ENCODE results near the gene OR4C11.

OR4C11 gene

DNA sequence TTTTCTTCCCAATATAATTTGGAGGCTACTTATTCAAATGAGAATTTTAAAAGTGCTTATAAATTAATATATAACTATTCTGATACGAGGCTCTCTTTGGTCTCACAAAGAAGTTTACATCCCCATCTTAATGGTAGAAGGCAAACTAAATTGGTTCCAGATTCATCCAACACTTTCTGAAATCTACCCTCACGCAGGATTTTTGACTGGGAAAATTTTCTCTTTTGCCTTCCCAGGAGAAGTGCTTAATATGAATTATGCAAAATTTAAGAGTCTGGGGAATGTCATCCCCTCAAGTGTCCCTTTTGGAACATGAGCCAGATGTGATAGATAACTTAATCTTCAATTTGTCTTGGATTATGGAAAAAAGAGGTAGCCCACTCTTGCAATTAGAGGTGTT is at the start of gene OR4C11:
Gene OR4C11, minus strand, starts transcription at position 101 of the 400 bp plus-strand sequence. CDS start 3,272 bp downstream, outside the sequence.
- no peak for DNase-seq

GRCh38 chr11:55655096-55655495 is 47.7 kb upstream of the OR4C11 start:
- DNase-seq: no peak

DNA sequence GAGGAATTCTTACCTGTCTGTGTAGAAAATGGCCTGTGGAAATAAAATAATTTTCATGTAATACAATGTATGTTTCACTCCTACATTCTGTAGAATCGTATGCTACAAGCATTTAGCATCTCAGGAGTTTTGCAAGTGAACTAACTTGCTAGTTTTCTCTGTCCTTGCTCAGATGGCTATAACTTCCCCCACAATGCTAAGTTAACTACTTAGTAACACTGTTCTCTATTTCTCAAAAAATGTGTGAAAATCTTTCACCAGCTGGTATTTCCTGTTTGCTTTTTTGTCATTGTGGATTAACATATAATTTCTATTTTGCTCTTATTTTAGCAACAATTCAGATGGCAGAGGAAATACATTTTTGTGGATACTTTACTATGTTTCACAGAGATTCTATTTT is 45.1 kb upstream of the OR4C11 start:
- no peak for DNase-seq

- no peak for DNase-seq
These were observed 40.6 kb upstream of the OR4C11 start, which contains the start of gene OR4S2 for GRCh38 chr11:55648027-55648426. TSS of gene OR4S2 (plus strand) at chr11:55648327. CDS start at chr11:55650904, 2,577 bp downstream.

DNA sequence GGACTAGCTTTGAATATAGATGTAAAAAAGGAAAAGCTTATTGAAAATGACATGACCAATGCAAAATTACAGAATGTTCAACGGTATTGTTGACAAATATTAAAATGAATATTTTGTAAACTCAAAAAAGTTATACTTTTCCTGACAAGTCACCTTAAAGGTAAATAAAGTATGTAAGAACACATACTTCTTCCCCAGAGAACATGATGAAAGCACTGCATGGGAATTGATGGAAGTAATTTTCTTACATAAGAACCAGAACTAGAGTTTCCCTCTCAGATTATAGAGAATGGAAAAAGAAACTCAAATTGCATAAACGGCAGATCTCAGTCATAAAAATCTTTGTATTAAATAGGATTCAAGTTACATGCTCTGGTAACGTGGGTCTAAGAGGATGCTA is 27.4 kb upstream of the OR4C11 start, which contains the start of gene OR4P4:
Gene OR4P4, plus strand, starts transcription at position 301 of the 400 bp plus-strand sequence.
- DNase-seq: no peak

GRCh38 chr11:55624531-55624930 is 17.1 kb upstream of the OR4C11 start:
- DNase-seq: no peak

DNA sequence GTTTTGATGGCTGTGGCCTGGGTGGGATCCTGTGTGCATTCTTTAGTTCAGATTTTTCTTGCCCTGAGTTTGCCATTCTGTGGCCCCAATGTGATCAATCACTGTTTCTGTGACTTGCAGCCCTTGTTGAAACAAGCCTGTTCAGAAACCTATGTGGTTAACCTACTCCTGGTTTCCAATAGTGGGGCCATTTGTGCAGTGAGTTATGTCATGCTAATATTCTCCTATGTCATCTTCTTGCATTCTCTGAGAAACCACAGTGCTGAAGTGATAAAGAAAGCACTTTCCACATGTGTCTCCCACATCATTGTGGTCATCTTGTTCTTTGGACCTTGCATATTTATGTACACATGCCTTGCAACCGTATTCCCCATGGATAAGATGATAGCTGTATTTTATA is 34.9 kb downstream of the OR4C11 start:
- DNase-seq: no peak

DNA sequence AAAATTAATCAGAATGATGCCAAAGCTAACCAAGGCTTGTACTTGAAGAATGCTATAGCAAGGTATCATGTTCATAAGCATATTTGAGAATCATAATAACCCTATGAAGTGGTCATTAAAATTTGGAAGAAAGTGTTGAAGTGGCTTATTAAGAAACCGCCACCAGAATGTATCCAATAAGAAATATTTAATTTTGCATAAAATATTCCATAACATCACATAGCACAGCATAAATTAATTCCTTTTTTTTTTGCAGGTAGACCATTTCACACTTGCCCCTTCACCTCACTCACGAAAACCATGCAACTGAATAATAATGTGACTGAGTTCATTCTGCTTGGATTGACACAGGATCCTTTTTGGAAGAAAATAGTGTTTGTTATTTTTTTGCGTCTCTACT is 35.6 kb downstream of the OR4C11 start, which contains the start of gene OR4C16:
Gene OR4C16, plus strand, starts transcription at position 301 of the 400 bp plus-strand sequence. Its CDS starts 0 bp downstream, at position 301.
- DNase-seq: no peak

GRCh38 chr11:55554169-55554568 is 53.3 kb downstream of the OR4C11 start, which contains the start of gene OR4C15:
TSS of gene OR4C15 (plus strand) at chr11:55554469. CDS start at chr11:55554469, 0 bp downstream.
- no peak for DNase-seq

All from NCI-H146 (cell line).